Stimulated activated memory B cell treated with anti-CD40 and anti-IgM and Interleukin-4, amounts not matched to agents 10 μg/mL and 1 μg/mL and 100 μg/mL, for 72 hours (primary cell): Measurements from ENCODE around the gene TIMP2.
A peak's percentile ranks its signal among the peaks of the same experiment; 100 is the strongest.

Experiments used
- ATAC-seq: fragments of 150-1000 bp; cut with Tn5 transposase; 2 replicates; pipeline ENCODE4 v1.10.0; 2021
- H3K27ac Mint-ChIP-seq: one replicate; pipeline ENCODE4 v1.8.0; 2022; ENCODE audit warnings: mild to moderate bottlenecking, mixed read lengths
- H3K27me3 Mint-ChIP-seq: one replicate; pipeline ENCODE4 v1.8.0; 2022; ENCODE audit warnings: mixed read lengths
- H3K36me3 Mint-ChIP-seq: one replicate; pipeline ENCODE4 v1.8.0; 2022; ENCODE audit warnings: mixed read lengths
- H3K4me1 Mint-ChIP-seq: one replicate; pipeline ENCODE4 v1.8.0; 2022; ENCODE audit warnings: mixed read lengths
- H3K4me3 Mint-ChIP-seq: one replicate; pipeline ENCODE4 v1.8.0; 2022; ENCODE audit warnings: mild to moderate bottlenecking, moderate library complexity, mixed read lengths
- H3K9me3 Mint-ChIP-seq: one replicate; pipeline ENCODE4 v1.8.0; 2022; ENCODE audit warnings: mixed read lengths

TIMP2 gene

GRCh38 chr17:78864117-78864516, 61.1 kb downstream of the TIMP2 start:
- Mint-ChIP-seq H3K4me1 (no peaks in the 10 kb centered on the region), H3K27me3 (peaks cover 10% of the 10 kb centered on the region), H3K9me3 (no peaks in the 10 kb centered on the region), H3K4me3 (no peak overlapping the region), H3K27ac (no peak overlapping the region), H3K36me3 (peaks cover 10% of the 10 kb centered on the region)
- ATAC-seq: no peak

GRCh38 chr17:78862073-78863023, 62.8 kb downstream of the TIMP2 start:
- Mint-ChIP-seq H3K4me1 (no peaks in the 10 kb centered on the region), H3K4me3 (no peak overlapping the region), H3K36me3 (peaks cover 10% of the 10 kb centered on the region), H3K9me3 (no peaks in the 10 kb centered on the region), H3K27ac (no peak overlapping the region), H3K27me3 (peaks cover 10% of the 10 kb centered on the region)
- ATAC-seq: no peak

- H3K4me3 Mint-ChIP-seq: no peak overlapping the region
- no peak overlapping the region for H3K27ac Mint-ChIP-seq
- H3K27me3 Mint-ChIP-seq: peaks cover 10% of the 10 kb centered on the region
- peaks cover 10% of the 10 kb centered on the region for H3K36me3 Mint-ChIP-seq
- no peaks in the 10 kb centered on the region for H3K9me3 Mint-ChIP-seq
- H3K4me1 Mint-ChIP-seq: no peaks in the 10 kb centered on the region
- no peak for ATAC-seq
Observed at GRCh38 chr17:78861229-78861628, 64.0 kb downstream of the TIMP2 start.

GRCh38 chr17:78859051-78859450, 66.1 kb downstream of the TIMP2 start:
- no peak for ATAC-seq
- Mint-ChIP-seq H3K9me3 (no peaks in the 10 kb centered on the region), H3K27me3 (peaks cover 7% of the 10 kb centered on the region), H3K4me1 (no peaks in the 10 kb centered on the region), H3K4me3 (no peak overlapping the region), H3K27ac (no peak overlapping the region), H3K36me3 (peaks cover 7% of the 10 kb centered on the region)

- no peaks in the 10 kb centered on the region for H3K4me1 Mint-ChIP-seq
- H3K27me3 Mint-ChIP-seq: no peaks in the 10 kb centered on the region
- H3K36me3 Mint-ChIP-seq: no peaks in the 10 kb centered on the region
- H3K27ac Mint-ChIP-seq: no peak overlapping the region
- H3K4me3 Mint-ChIP-seq: no peak overlapping the region
- H3K9me3 Mint-ChIP-seq: no peaks in the 10 kb centered on the region
- no peak for ATAC-seq
Observed at GRCh38 chr17:78857266-78857665, 67.9 kb downstream of the TIMP2 start.

- no peak overlapping the region for H3K27ac Mint-ChIP-seq
- no peaks in the 10 kb centered on the region for H3K4me1 Mint-ChIP-seq
- no peak overlapping the region for H3K4me3 Mint-ChIP-seq
- no peaks in the 10 kb centered on the region for H3K36me3 Mint-ChIP-seq
- peak; percentile 20 for ATAC-seq
- H3K27me3 Mint-ChIP-seq: no peaks in the 10 kb centered on the region
- no peaks in the 10 kb centered on the region for H3K9me3 Mint-ChIP-seq
Observed at GRCh38 chr17:78855561-78856165, 69.5 kb downstream of the TIMP2 start.

- no peaks in the 10 kb centered on the region for H3K9me3 Mint-ChIP-seq
- no peaks in the 10 kb centered on the region for H3K4me1 Mint-ChIP-seq
- no peak overlapping the region for H3K27ac Mint-ChIP-seq
- H3K36me3 Mint-ChIP-seq: no peaks in the 10 kb centered on the region
- no peaks in the 10 kb centered on the region for H3K27me3 Mint-ChIP-seq
- H3K4me3 Mint-ChIP-seq: no peak overlapping the region
- no peak for ATAC-seq
Observed at GRCh38 chr17:78854508-78854907, 70.7 kb downstream of the TIMP2 start.

GRCh38 chr17:78853926-78854394, 71.2 kb downstream of the TIMP2 start:
- no peak overlapping the region for H3K27ac Mint-ChIP-seq
- no peak for ATAC-seq
- no peak overlapping the region for H3K4me3 Mint-ChIP-seq
- no peaks in the 10 kb centered on the region for H3K27me3 Mint-ChIP-seq
- H3K9me3 Mint-ChIP-seq: no peaks in the 10 kb centered on the region
- H3K36me3 Mint-ChIP-seq: no peaks in the 10 kb centered on the region
- H3K4me1 Mint-ChIP-seq: no peaks in the 10 kb centered on the region

- ATAC-seq: no peak
- no peak overlapping the region for H3K27ac Mint-ChIP-seq
- no peaks in the 10 kb centered on the region for H3K36me3 Mint-ChIP-seq
- no peaks in the 10 kb centered on the region for H3K27me3 Mint-ChIP-seq
- no peak overlapping the region for H3K4me3 Mint-ChIP-seq
- H3K4me1 Mint-ChIP-seq: no peaks in the 10 kb centered on the region
- no peaks in the 10 kb centered on the region for H3K9me3 Mint-ChIP-seq
Observed at GRCh38 chr17:78852709-78853121, 72.5 kb downstream of the TIMP2 start.

GRCh38 chr17:78849026-78849425, 76.2 kb downstream of the TIMP2 start:
- no peak overlapping the region for H3K4me3 Mint-ChIP-seq
- no peak for ATAC-seq
- no peaks in the 10 kb centered on the region for H3K9me3 Mint-ChIP-seq
- no peak overlapping the region for H3K27ac Mint-ChIP-seq
- no peaks in the 10 kb centered on the region for H3K27me3 Mint-ChIP-seq
- H3K36me3 Mint-ChIP-seq: no peaks in the 10 kb centered on the region
- peaks cover 7% of the 10 kb centered on the region for H3K4me1 Mint-ChIP-seq

- Mint-ChIP-seq H3K4me3 (no peak overlapping the region), H3K27me3 (no peaks in the 10 kb centered on the region), H3K9me3 (no peaks in the 10 kb centered on the region), H3K4me1 (peaks cover 9% of the 10 kb centered on the region), H3K36me3 (no peaks in the 10 kb centered on the region), H3K27ac (no peak overlapping the region)
- no peak for ATAC-seq
Observed at GRCh38 chr17:78847052-78847451, 78.1 kb downstream of the TIMP2 start.

- no peaks in the 10 kb centered on the region for H3K27me3 Mint-ChIP-seq
- H3K4me3 Mint-ChIP-seq: peak overlapping the region; percentile 25
- no peak for ATAC-seq
- no peaks in the 10 kb centered on the region for H3K9me3 Mint-ChIP-seq
- H3K4me1 Mint-ChIP-seq: peaks cover 24% of the 10 kb centered on the region
- H3K36me3 Mint-ChIP-seq: no peaks in the 10 kb centered on the region
- peak overlapping the region; percentile 43 for H3K27ac Mint-ChIP-seq
Observed at GRCh38 chr17:78844301-78845005, 80.7 kb downstream of the TIMP2 start.

- Mint-ChIP-seq H3K36me3 (no peaks in the 10 kb centered on the region), H3K27me3 (no peaks in the 10 kb centered on the region), H3K4me1 (peaks cover 37% of the 10 kb centered on the region), H3K4me3 (no peak overlapping the region), H3K27ac (no peak overlapping the region), H3K9me3 (no peaks in the 10 kb centered on the region)
- no peak for ATAC-seq
Observed at GRCh38 chr17:78842881-78843565, 82.2 kb downstream of the TIMP2 start.

GRCh38 chr17:78840780-78841611, 84.2 kb downstream of the TIMP2 start, which contains the start of gene USP36:
Gene USP36 (minus strand): TSS chr17:78840814. CDS start chr17:78836363, 4,451 bp downstream.
- Mint-ChIP-seq H3K27ac (peak within 1 kb of the TSS; percentile 93), H3K4me1 (peaks cover 49% of the 10 kb centered on the region), H3K27me3 (no peaks in the 10 kb centered on the region)

More at GRCh38 chr17:78840780-78841611, 84.2 kb downstream of the TIMP2 start, which contains the start of gene USP36:
- peak; percentile 95 for ATAC-seq
- no peaks in the 10 kb centered on the region for H3K9me3 Mint-ChIP-seq
- peak within 1 kb of the TSS; percentile 83 for H3K4me3 Mint-ChIP-seq
- H3K36me3 Mint-ChIP-seq: peaks cover 15% of the 10 kb centered on the region
